Stimulated activated CD4-positive, alpha-beta T cell treated with anti-CD3 and anti-CD28 coated beads, Interleukin-15, amount 100 ng/mL, for 24 hours (primary cell): ENCODE measurements around the gene ZDHHC7.

Experiments
- DNase-seq: peaks from one replicate; pipeline ENCODE4 v3.0.0-alpha.2; 2020

Gene ZDHHC7

GRCh38 chr16:84932681-84933080, 78.7 kb downstream of the ZDHHC7 start:
- no peak for DNase-seq

- DNase-seq: no peak
Observed at GRCh38 chr16:84931506-84931905, 79.8 kb downstream of the ZDHHC7 start.

DNA sequence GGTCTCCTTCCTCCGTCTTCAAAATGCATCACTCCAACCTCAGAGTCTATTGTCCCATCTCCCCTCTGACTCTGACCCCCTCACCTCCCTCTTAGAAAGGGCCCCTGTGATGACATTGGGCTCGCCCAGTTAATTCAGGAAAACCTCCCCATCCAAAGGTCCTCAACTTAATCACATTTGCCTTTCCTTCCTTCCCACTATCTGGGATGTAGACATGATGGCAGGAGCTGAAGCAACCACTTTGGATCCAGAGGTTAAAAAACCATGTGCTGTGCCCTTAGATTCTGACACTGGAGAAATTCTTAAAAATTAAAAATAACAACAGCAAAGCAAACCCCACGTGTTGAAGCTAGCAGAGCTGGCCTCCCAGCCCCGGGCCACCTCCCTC, 80.2 kb downstream of the ZDHHC7 start:
- no peak for DNase-seq

GRCh38 chr16:84930298-84931106, 80.8 kb downstream of the ZDHHC7 start:
- peak; percentile 16 for DNase-seq

- DNase-seq: no peak
Observed at GRCh38 chr16:84929421-84930297, 81.7 kb downstream of the ZDHHC7 start.

DNA sequence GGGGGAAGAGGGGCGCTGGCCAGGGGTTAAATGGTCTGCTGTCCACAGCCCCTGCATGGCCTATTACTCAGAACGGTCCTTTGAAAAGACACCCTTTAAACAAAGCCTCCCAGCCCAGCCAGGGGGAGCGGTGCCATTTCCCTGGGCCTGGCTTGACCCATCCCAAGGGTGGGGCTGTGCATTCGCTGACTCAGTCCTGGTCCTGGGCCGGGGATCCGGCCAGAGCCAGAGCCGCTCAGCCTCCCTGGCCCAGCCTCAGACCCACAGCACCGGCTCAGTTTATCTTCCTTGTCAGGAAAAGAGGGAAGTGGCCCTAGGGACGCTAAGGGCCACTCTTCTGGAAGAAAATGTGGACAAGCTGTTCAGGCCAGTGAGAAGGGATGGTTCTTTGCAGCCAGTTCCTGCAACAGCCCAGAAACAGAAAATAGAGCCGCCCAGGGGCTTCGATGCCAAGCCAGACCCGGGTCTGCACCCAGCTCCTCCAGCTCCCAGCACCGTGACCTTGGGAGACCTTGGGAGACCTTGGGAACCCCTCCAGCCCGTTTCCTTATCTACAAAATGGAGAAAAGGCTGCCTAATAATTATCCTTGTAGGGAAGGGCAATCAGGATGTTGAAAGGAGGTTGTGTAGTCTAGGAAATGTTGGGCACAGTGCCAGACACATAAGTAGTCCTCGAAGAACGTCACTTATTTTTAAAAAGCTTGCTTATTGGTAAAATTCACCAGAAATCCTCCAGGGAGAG, 82.5 kb downstream of the ZDHHC7 start:
- DNase-seq: no peak

- DNase-seq: no peak
Observed at GRCh38 chr16:84927621-84928591, 83.4 kb downstream of the ZDHHC7 start.

DNA sequence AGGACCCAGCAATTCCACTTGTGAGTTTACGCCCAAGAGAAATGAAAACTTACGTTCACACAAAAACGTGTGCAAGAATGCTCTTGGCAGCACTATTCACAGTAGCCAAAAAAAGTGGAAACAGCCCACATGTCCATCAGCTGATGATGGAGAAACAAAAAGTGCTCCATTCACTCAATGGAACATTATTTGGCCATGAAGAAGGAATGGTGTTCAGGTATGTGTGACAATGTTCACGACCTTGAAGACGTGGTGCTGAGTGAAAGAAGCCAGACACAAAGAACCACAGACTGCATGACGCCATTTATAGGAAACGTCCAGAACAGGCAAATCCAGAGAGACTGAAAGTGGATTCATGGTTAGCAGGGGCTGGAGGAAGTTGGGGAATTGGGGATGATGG, 84.9 kb downstream of the ZDHHC7 start:
- DNase-seq: no peak

DNA sequence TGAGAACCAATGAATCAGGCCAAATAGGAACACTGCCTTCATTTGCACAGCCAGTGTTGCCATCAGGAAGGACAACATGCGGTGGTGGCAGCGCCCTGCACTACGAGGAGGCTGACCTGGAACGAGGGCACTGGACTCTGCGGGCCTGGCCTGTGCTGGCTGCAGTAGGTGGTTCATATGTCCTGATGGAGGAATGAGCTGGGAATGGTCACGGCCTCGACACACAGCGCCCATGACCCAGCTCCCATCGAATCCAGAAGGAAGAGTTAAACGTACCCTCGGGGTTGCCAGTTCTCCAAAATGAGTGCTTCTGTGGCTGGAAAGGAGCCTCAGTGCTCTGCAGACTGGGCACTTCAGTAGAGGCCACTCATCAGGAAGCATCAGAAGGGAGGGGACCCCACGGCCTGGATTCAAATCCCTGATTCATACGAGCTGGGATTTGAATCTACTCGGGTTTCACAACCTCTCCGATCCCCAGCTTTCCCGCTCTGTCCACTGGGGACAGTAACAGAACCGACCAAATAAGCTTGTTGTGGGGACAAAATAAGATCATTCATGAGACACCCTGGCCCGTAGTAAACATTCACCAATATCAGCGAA, 85.5 kb downstream of the ZDHHC7 start:
- no peak for DNase-seq

DNA sequence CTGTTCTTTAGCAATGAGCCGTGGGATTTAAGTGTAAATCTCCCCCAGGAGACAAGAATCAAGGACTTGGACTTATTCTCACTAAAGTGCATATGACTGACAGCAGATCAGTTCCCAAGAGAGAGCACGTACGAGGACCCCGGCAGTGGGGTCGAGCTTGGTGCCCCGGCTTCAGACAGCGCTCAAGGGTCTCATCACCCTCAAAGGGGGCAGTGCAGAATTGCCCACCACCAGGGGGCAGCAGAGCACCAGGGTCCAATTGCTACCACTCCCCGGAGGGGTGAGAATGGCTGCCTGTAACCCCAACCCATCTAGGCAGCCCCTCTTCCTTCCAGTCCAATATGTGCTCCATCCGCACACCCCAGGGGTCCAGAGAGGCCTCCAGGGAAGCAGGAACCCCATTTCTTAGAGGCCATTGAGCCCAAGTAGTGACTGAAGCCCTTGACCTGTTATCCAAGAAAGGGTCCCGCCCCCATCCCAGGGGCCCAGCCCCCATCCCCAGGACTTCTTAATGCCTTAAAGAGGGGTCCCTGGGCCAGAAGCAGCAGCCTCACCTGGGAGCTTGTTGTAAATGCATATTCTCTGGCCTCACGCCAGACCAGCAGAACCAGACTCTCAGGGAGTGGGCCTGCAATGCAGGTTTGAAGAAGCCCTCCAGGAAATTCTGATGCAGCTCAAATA, 86.1 kb downstream of the ZDHHC7 start:
- peak; percentile 81 for DNase-seq

DNA sequence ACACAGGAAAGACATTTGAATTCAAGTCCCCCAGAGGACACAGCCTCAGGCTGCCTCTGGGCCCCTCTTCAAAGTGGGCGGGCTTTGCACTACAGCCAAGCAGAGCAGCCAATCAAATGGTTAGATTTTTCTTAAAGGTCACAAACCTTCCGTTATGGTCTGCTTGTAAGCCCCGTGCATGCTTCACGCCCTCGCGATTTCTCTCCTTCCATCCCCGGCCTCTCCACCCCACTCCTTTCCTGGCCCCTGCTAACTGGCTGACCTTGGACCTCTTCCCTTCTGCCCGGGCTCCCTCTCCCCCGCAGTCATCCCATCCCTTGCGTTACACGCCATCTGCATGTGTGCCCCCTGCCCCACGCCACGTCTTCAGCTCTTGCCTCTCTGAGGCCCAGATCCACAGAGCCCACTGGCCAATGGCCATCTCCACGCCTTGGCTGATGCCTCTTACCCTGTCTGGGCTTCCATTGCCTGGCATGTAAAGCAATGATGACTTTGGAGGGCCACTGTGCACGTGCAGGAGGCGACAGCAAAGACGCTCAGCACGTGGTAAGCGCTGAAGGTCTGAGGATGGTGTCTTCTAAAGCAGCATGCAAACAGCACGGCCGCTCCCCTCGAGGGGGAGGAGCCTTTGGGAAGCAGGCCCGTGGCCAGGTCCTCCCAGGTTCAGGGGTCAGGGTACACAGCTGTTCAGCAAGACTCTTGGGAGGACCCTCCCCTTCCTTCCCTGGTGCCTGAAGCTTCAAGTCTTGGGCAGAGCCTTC, 86.8 kb downstream of the ZDHHC7 start:
- DNase-seq: no peak
